ENCODE data around the gene GFRAL.

The GFRAL gene

DNA sequence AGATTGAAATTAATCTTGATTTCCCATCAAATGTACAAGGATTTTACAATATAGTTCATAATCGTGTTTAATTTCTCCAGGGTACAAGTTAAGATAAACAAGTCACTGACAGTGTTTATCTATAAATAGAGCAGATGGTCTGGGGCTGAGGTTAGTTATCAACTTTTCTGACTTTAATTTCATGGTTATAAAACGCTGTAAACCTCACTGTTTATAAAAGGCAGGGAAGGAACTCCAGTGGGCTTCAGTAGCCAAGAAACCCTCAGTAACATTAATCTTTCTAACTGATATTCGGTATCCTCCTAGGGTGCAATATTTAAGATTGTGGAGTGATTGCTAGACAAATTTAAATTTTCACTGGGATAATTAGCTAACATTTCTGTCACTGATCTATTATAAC, 68.6 kb downstream of the GFRAL start:
- H3K27ac ChIP-seq, result no peak overlapping the region
- 0 out of 2 replicates have a peak overlapping the region, but pooled peaks have one; percentile 2 for H3K4me3 ChIP-seq
- no peak overlapping the region for H3K9ac ChIP-seq (ENCODE audit: insufficient read length)
- no peak for DNase-seq (ENCODE audit: low read depth, low spot score)
- H3K36me3 ChIP-seq (ENCODE audit: insufficient read depth, low read length), result no peaks in the 10 kb centered on the region
- TF ChIP-seq POLR2AphosphoS5 (IDR thresholded peaks at IDR 0.05; ENCODE audit: borderline replicate concordance, low read depth, low read length), result no peak
- no peak for TF ChIP-seq FOXP2 (optimal IDR thresholded peaks at IDR 0.05; ENCODE audit: control extremely low read depth, extremely low read length, insufficient read depth)
- no peak for TF ChIP-seq EZH2 (IDR thresholded peaks at IDR 0.05)
- no peaks in the 10 kb centered on the region for H3K9me3 ChIP-seq (ENCODE audit: low read depth, low read length)

DNA sequence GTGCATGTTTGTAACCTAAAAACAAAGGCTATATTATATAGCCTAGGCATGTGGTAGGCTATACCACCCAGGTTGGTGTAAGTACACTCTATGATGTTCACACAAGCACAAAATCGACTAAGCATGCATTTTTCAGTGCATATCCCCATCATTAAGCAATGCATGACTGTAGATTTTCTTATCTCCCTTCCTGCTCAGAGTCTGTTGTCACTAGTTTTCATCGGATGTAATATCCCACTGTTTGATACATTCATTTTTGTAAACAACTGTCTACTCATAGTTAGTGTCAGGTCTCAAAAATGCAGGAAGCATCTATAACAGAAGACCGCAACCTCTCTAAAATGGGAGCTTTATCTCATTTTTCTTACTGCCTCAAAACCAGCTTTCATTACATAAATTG, 70.7 kb downstream of the GFRAL start:
- Histone ChIP-seq H3K4me3 (no peak overlapping the region), H3K9me3 (ENCODE audit: low read depth, low read length) (no peaks in the 10 kb centered on the region), H3K36me3 (ENCODE audit: insufficient read depth, low read length) (no peaks in the 10 kb centered on the region), H3K9ac (ENCODE audit: insufficient read length) (no peak overlapping the region), H3K27ac (no peak overlapping the region)
- TF ChIP-seq POLR2AphosphoS5 (IDR thresholded peaks at IDR 0.05; ENCODE audit: borderline replicate concordance, low read depth, low read length), result no peak
- no peak for TF ChIP-seq EZH2 (IDR thresholded peaks at IDR 0.05)
- no peak for TF ChIP-seq FOXP2 (optimal IDR thresholded peaks at IDR 0.05; ENCODE audit: control extremely low read depth, extremely low read length, insufficient read depth)
- DNase-seq (ENCODE audit: low read depth, low spot score), result no peak

DNA sequence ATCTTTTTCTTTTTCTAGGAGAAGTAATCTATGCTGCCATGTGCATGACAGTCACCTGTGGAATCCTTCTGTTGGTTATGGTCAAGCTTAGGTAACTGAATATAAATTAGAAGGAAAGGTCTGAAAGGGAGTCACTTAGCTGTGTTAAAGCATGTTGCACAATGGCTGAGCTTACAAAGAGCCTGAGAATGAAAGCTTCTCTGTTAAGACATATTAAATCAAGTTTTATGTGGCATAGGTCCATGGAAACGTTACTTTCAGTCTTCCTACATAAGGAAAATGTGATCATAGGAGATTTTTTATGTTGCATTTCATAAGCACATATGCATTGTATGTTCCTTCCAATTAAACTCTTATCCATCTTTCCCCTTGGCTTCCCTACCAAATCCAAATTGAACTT, 72.1 kb downstream of the GFRAL start:
- H3K4me3 ChIP-seq, result no peak overlapping the region
- TF ChIP-seq EZH2 (IDR thresholded peaks at IDR 0.05) (no peak), POLR2AphosphoS5 (IDR thresholded peaks at IDR 0.05; ENCODE audit: borderline replicate concordance, low read depth, low read length) (no peak), FOXP2 (optimal IDR thresholded peaks at IDR 0.05; ENCODE audit: control extremely low read depth, extremely low read length, insufficient read depth) (no peak)
- no peaks in the 10 kb centered on the region for H3K36me3 ChIP-seq (ENCODE audit: insufficient read depth, low read length)
- DNase-seq (ENCODE audit: low read depth, low spot score), result no peak
- H3K9me3 ChIP-seq (ENCODE audit: low read depth, low read length), result no peaks in the 10 kb centered on the region
- no peak overlapping the region for H3K9ac ChIP-seq (ENCODE audit: insufficient read length)
- H3K27ac ChIP-seq, result no peak overlapping the region

DNA sequence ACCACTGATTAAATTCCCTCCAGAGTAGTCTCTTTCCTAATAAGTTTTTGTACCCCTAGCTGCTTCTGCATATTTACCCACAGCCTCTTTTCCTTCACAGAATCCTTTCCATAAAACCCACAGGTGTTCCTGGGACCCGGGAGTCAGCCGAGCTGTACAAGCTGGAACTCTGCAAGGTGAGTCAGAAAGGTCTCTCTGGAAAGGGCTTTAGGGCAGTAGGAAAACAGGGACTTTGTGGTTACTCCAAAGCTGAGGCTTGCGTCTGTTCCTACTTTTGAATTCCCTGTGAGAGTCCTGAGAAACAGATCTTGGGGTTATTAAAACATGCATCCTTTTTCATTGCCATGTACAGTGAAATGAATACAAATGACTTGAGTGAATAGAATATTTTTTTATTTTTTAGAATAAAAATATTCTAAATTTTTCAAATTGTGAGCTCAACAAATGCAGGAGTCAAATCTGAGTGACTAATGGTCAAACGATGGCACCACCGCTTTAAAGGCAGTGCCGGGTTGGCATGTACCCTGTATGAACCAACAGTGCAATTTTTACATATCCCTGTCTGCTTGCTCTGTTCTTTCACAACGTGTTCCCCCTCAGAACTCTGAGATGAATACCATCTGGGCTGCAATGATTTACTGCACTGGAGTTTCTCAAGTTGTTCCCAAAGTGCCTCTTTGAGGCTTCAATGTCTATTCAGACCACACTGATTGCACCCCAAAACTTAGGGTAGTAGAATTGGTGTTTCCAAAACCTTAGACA, 78.4 kb downstream of the GFRAL start:
- TF ChIP-seq POLR2AphosphoS5 (IDR thresholded peaks at IDR 0.05; ENCODE audit: borderline replicate concordance, low read depth, low read length) (no peak), EZH2 (IDR thresholded peaks at IDR 0.05) (no peak), FOXP2 (optimal IDR thresholded peaks at IDR 0.05; ENCODE audit: control extremely low read depth, extremely low read length, insufficient read depth) (no peak)
- H3K36me3 ChIP-seq (ENCODE audit: insufficient read depth, low read length), result no peaks in the 10 kb centered on the region
- no peaks in the 10 kb centered on the region for H3K9me3 ChIP-seq (ENCODE audit: low read depth, low read length)
- no peak for DNase-seq (ENCODE audit: low read depth, low spot score)
- no peak overlapping the region for H3K27ac ChIP-seq
- no peak overlapping the region for H3K9ac ChIP-seq (ENCODE audit: insufficient read length)
- no peak overlapping the region for H3K4me3 ChIP-seq

DNA sequence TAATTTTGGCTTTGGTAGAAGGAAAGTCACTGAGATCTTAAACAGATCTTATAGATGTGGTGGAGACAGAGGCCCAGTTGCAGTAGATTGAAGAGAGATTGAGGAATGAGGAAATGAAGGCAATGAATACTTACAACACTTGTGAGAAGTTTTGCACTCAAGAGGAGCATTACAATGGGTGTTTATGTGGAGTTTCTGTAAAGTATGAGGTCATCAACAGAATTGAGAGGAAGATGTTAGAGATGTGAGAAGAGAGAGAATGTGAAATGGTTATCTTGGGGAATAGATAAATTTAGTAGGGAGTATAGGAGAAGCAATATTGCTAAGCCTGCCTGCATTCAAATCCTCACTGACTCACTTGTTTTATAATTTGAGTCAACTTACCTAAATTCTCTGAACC, 83.4 kb downstream of the GFRAL start:
- H3K36me3 ChIP-seq (ENCODE audit: insufficient read depth, low read length), result no peaks in the 10 kb centered on the region
- H3K9me3 ChIP-seq (ENCODE audit: low read depth, low read length), result no peaks in the 10 kb centered on the region
- TF ChIP-seq FOXP2 (optimal IDR thresholded peaks at IDR 0.05; ENCODE audit: control extremely low read depth, extremely low read length, insufficient read depth), result no peak
- no peak for TF ChIP-seq EZH2 (IDR thresholded peaks at IDR 0.05)
- no peak for TF ChIP-seq POLR2AphosphoS5 (IDR thresholded peaks at IDR 0.05; ENCODE audit: borderline replicate concordance, low read depth, low read length)
- H3K4me3 ChIP-seq, result no peak overlapping the region
- DNase-seq (ENCODE audit: low read depth, low spot score), result no peak
- no peak overlapping the region for H3K9ac ChIP-seq (ENCODE audit: insufficient read length)
- H3K27ac ChIP-seq, result no peak overlapping the region

DNA sequence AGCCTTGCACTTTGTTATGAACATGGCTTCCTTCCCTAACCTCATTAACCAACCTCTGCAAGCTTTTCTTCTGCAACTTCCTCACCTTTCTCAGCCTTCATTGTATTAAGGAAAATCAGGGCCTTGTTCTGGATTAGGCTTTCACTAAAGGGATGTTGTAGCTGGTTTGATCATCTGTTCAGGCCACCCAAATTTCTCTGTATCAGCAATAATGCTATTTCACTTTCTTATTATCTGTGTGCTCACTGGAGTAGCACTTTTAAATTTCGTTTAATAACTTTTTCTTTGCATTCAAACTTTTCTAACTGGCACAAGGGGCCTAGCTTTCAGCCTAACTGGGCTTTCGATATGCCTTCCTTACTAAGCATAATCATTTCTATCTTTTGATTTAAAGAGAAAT, 96.7 kb downstream of the GFRAL start:
- TF ChIP-seq EZH2 (IDR thresholded peaks at IDR 0.05), result no peak
- TF ChIP-seq FOXP2 (optimal IDR thresholded peaks at IDR 0.05; ENCODE audit: control extremely low read depth, extremely low read length, insufficient read depth), result no peak
- no peak for TF ChIP-seq POLR2AphosphoS5 (IDR thresholded peaks at IDR 0.05; ENCODE audit: borderline replicate concordance, low read depth, low read length)
- Histone ChIP-seq H3K9ac (ENCODE audit: insufficient read length) (no peak overlapping the region), H3K36me3 (ENCODE audit: insufficient read depth, low read length) (no peaks in the 10 kb centered on the region), H3K9me3 (ENCODE audit: low read depth, low read length) (no peaks in the 10 kb centered on the region), H3K27ac (no peak overlapping the region), H3K4me3 (no peak overlapping the region)
- no peak for DNase-seq (ENCODE audit: low read depth, low spot score)

DNA sequence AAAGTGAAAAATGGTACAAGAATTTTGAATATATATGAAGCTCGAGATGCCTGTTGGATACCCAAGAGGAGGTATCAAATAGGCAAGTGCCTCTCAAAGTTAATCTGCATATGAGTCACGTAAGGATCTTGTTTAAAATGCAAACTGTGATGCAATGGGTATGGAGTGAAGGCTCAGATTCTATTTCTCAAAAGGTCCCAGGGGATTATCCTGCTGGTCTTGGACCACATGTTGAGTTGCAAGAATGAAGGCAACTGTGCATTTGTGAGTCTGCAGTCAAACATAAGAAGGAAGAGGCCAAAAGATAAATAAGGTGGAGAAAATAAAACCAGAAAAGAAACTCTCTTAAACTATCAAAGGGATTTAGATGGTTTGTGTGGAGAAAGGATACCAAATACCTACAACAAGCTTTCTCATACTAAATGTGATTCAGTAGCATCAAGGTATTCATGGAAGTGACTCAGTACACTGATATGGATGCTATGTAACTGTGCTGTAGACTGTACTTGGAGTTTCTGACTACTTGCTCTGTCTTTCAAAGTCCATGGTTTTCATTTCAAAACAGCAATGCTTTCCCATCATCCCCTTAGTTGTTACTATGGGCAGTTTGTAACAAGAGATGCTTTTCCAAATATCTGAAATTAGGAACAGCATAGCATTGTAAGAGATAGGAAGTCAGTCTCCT, 106.3 kb downstream of the GFRAL start:
- Histone ChIP-seq H3K4me3 (no peak overlapping the region), H3K9ac (ENCODE audit: insufficient read length) (no peak overlapping the region), H3K27ac (no peak overlapping the region), H3K36me3 (ENCODE audit: insufficient read depth, low read length) (no peaks in the 10 kb centered on the region), H3K9me3 (ENCODE audit: low read depth, low read length) (no peaks in the 10 kb centered on the region)
- DNase-seq (ENCODE audit: low read depth, low spot score), result no peak
- TF ChIP-seq FOXP2 (optimal IDR thresholded peaks at IDR 0.05; ENCODE audit: control extremely low read depth, extremely low read length, insufficient read depth) (no peak), POLR2AphosphoS5 (IDR thresholded peaks at IDR 0.05; ENCODE audit: borderline replicate concordance, low read depth, low read length) (no peak), EZH2 (IDR thresholded peaks at IDR 0.05) (no peak)

DNA sequence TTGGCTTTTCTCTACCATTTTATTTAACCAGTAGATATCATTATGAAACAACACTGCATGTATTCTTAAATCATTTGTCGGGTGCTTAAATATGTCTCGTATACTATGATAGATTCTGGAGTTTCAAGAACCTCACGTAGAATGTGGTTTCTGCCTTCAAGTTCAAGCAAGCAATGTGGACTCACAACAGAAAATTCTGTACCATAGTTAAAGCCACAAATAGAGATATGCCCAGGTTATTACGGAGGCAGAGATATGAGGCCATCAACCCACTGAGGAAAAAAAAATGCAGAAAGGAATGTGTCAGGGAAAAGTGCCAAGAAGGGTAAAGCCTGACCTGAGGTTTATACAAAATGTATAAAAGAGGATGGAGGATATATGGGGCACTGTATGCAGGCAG, 109.9 kb downstream of the GFRAL start:
- no peak for TF ChIP-seq EZH2 (IDR thresholded peaks at IDR 0.05)
- no peak for TF ChIP-seq POLR2AphosphoS5 (IDR thresholded peaks at IDR 0.05; ENCODE audit: borderline replicate concordance, low read depth, low read length)
- TF ChIP-seq FOXP2 (optimal IDR thresholded peaks at IDR 0.05; ENCODE audit: control extremely low read depth, extremely low read length, insufficient read depth), result no peak
- Histone ChIP-seq H3K9me3 (ENCODE audit: low read depth, low read length) (no peaks in the 10 kb centered on the region), H3K27ac (no peak overlapping the region), H3K4me3 (no peak overlapping the region), H3K36me3 (ENCODE audit: insufficient read depth, low read length) (no peaks in the 10 kb centered on the region), H3K9ac (ENCODE audit: insufficient read length) (no peak overlapping the region)
- no peak for DNase-seq (ENCODE audit: low read depth, low spot score)

All from SK-N-MC (cell line).